Mesenchymal stem cell (in vitro differentiated cells and primary cell): Measurements from ENCODE around the gene JPH3.

Experiments
- DNase-seq: peaks from one replicate; pipeline ENCODE4 v3.0.0-alpha.2; 2013
- H2AFZ ChIP-seq: one replicate; pipeline ENCODE4 v1.6.1; 2013; ENCODE audit warnings: low read depth, mild to moderate bottlenecking, control low read depth, inconsistent platforms, low read length, moderate library complexity
- H2AK5ac ChIP-seq: 2 replicates; pipeline ENCODE4 v1.6.1; 2013; ENCODE audit warnings: low read length, moderate library complexity, mild to moderate bottlenecking, inconsistent platforms; ENCODE audit not compliant: severe bottlenecking
- H2BK120ac ChIP-seq: one replicate; pipeline ENCODE4 v1.6.1; 2013; ENCODE audit warnings: low read depth, mild to moderate bottlenecking, inconsistent platforms, low read length, moderate library complexity
- H2BK12ac ChIP-seq, 2 experiments: one replicate each; pipeline ENCODE4 v1.6.1; 2013; ENCODE audit warnings: inconsistent platforms in 2 of 2, low read length in 2 of 2, mild to moderate bottlenecking in 2 of 2, moderate library complexity in 2 of 2, control low read depth in 1 of 2
- H2BK15ac ChIP-seq: one replicate; pipeline ENCODE4 v1.6.1; 2013; ENCODE audit warnings: mild to moderate bottlenecking, low read depth, inconsistent platforms; ENCODE audit not compliant: poor library complexity, severe bottlenecking
- H2BK5ac ChIP-seq: 2 replicates; pipeline ENCODE4 v1.6.1; 2013; ENCODE audit warnings: low read depth, mild to moderate bottlenecking, low read length, control low read depth, inconsistent platforms; ENCODE audit not compliant: poor library complexity, severe bottlenecking
- H3K14ac ChIP-seq, 2 experiments: one replicate each; pipeline ENCODE4 v1.6.1; 2013; ENCODE audit warnings: inconsistent platforms in 2 of 2, low read length in 2 of 2, control low read depth in 1 of 2, mild to moderate bottlenecking in 1 of 2, moderate library complexity in 1 of 2
- H3K18ac ChIP-seq, 2 experiments: one replicate each; pipeline ENCODE4 v1.6.1; 2013; ENCODE audit warnings: inconsistent platforms in 2 of 2, low read length in 2 of 2, control low read depth in 1 of 2, low read depth in 1 of 2, mild to moderate bottlenecking in 1 of 2
- H3K23ac ChIP-seq, 2 experiments: one replicate each; pipeline ENCODE4 v1.6.1; 2013; ENCODE audit warnings: inconsistent platforms in 2 of 2, low read length in 2 of 2, mild to moderate bottlenecking in 2 of 2, moderate library complexity in 2 of 2, control low read depth in 1 of 2
- H3K27ac ChIP-seq: 2 replicates; pipeline ENCODE4 v1.5.1; 2013; ENCODE audit warnings: mild to moderate bottlenecking, moderate library complexity, low read length, control low read depth, inconsistent platforms; ENCODE audit not compliant: poor library complexity, severe bottlenecking
- H3K27me3 ChIP-seq, 2 experiments: 2 replicates each; pipeline versions ENCODE4 v1.6.1 to v1.7.0; 2013; ENCODE audit warnings: low read length in 2 of 2, mild to moderate bottlenecking in 2 of 2, moderate library complexity in 2 of 2, control low read depth in 1 of 2, inconsistent platforms in 1 of 2; ENCODE audit not compliant: control insufficient read depth in 1 of 2, insufficient read depth in 1 of 2
- H3K36me3 ChIP-seq, 2 experiments: 2 replicates each; pipeline versions ENCODE4 v1.6.1 to v1.7.0; 2013; ENCODE audit warnings: low read length in 2 of 2, control low read depth in 1 of 2, inconsistent platforms in 1 of 2, low read depth in 1 of 2, mild to moderate bottlenecking in 1 of 2; ENCODE audit not compliant: insufficient read depth in 2 of 2, control insufficient read depth in 1 of 2
- H3K4ac ChIP-seq, 2 experiments: one replicate each; pipeline ENCODE4 v1.6.1; 2013; ENCODE audit warnings: inconsistent platforms in 2 of 2, low read length in 2 of 2, mild to moderate bottlenecking in 2 of 2, moderate library complexity in 2 of 2, control low read depth in 1 of 2, low read depth in 1 of 2
- H3K4me1 ChIP-seq: 2 replicates; pipeline ENCODE4 v1.6.1; 2013; ENCODE audit warnings: low read depth, low read length, control low read depth; ENCODE audit not compliant: control insufficient read depth, insufficient read depth
- H3K4me2 ChIP-seq: 2 replicates; pipeline ENCODE4 v1.6.1; 2013; ENCODE audit warnings: low read length, mild to moderate bottlenecking, inconsistent platforms; ENCODE audit not compliant: poor library complexity, severe bottlenecking
- H3K4me3 ChIP-seq, 2 experiments: 2 replicates each; pipeline versions ENCODE4 v1.5.1 to v1.7.0; 2013; ENCODE audit warnings: low read length in 2 of 2, mild to moderate bottlenecking in 2 of 2, control low read depth in 1 of 2, low read depth in 1 of 2; ENCODE audit not compliant: insufficient read depth in 1 of 2
- H3K79me1 ChIP-seq: replicated peaks from 2 replicates; pipeline ENCODE4 v1.6.1; 2013; ENCODE audit warnings: mild to moderate bottlenecking, control low read depth, low read length, inconsistent platforms; ENCODE audit not compliant: poor library complexity, severe bottlenecking
- H3K9ac ChIP-seq: 2 replicates; pipeline ENCODE4 v1.7.0; 2013; ENCODE audit warnings: mild to moderate bottlenecking, low read length, moderate library complexity
- H3K9me3 ChIP-seq: 2 replicates; pipeline ENCODE4 v1.7.0; 2013; ENCODE audit warnings: mild to moderate bottlenecking, low read length; ENCODE audit not compliant: control insufficient read depth
- H4K8ac ChIP-seq: one replicate; pipeline ENCODE4 v1.6.1; 2013; ENCODE audit warnings: inconsistent platforms, mild to moderate bottlenecking, low read length, moderate library complexity
- H4K91ac ChIP-seq: one replicate; pipeline ENCODE4 v1.6.1; 2013; ENCODE audit warnings: mild to moderate bottlenecking, low read length, inconsistent platforms
- WGBS: methylation state at CpG from one replicate; pipeline ENCODE4 v1.1.7; 2013; ENCODE audit warnings: mixed read lengths; 5-methylcytosine and 5-hydroxymethylcytosine counted together

JPH3 gene

GRCh38 chr16:87581857-87582215, 20.5 kb upstream of the JPH3 start:
- 56% methylated on average over 3 of the region's 7 CpGs for WGBS

GRCh38 chr16:87582216-87582965, 19.9 kb upstream of the JPH3 start:
- Histone ChIP-seq H3K14ac (peak overlapping the region in 1 of 2 experiments; percentile 99), H2BK12ac (peak overlapping the region; percentile 76 to 100), H2BK15ac (peak overlapping the region; percentile 99), H3K9ac (peak overlapping the region; percentile 88), H3K4me2 (peak overlapping the region; percentile 36), H3K4me1 (peaks cover 21% of the 10 kb centered on the region), H3K27ac (peak overlapping the region; percentile 86), H2BK120ac (peak overlapping the region; percentile 81), H3K36me3 (no peaks in the 10 kb centered on the region), H3K4me3 (peak overlapping the region in 1 of 2 experiments; percentile 48), H2BK5ac (peak overlapping the region; percentile 53), H3K4ac (peak overlapping the region; percentile 91 to 93), H2AK5ac (peak overlapping the region; percentile 27), H3K18ac (peak overlapping the region; percentile 92 to 100), H3K79me1 (no peaks in the 10 kb centered on the region), H4K91ac (peak overlapping the region; percentile 98), H3K9me3 (no peaks in the 10 kb centered on the region), H2AFZ (no peak overlapping the region), H3K27me3 (peaks cover 4 to 7% of the 10 kb centered on the region in 2 experiments), H4K8ac (peak overlapping the region; percentile 92), H3K23ac (peak overlapping the region in 1 of 2 experiments; percentile 75)
- WGBS = 56% methylated on average over 33 of the region's 33 CpGs
- peak; percentile 95 for DNase-seq

More at GRCh38 chr16:87581857-87582215, 20.5 kb upstream of the JPH3 start:
- Histone ChIP-seq H3K18ac (peak overlapping the region in 1 of 2 experiments; percentile 92), H3K27ac (peak overlapping the region; percentile 86), H3K4me2 (peak overlapping the region; percentile 36), H4K91ac (no peak overlapping the region), H2AK5ac (no peak overlapping the region), H3K79me1 (no peaks in the 10 kb centered on the region), H3K9me3 (no peaks in the 10 kb centered on the region), H3K27me3 (peaks cover 3 to 5% of the 10 kb centered on the region in 2 experiments), H2BK120ac (peak overlapping the region; percentile 81), H2BK5ac (no peak overlapping the region), H3K4me3 (peak overlapping the region in 1 of 2 experiments; percentile 48), H3K23ac (no peak overlapping the region), H2AFZ (no peak overlapping the region), H4K8ac (no peak overlapping the region), H3K14ac (no peak overlapping the region), H3K9ac (peak overlapping the region; percentile 88), H2BK15ac (no peak overlapping the region), H3K4ac (peak overlapping the region in 1 of 2 experiments; percentile 93), H3K36me3 (no peaks in the 10 kb centered on the region), H2BK12ac (no peak overlapping the region), H3K4me1 (peaks cover 21% of the 10 kb centered on the region)
- peak; percentile 99 for DNase-seq

GRCh38 chr16:87582966-87583325, 19.4 kb upstream of the JPH3 start:
- H2BK12ac ChIP-seq = peak overlapping the region; percentile 76 to 100
- H2AK5ac ChIP-seq = peak overlapping the region; percentile 11
- 43% methylated on average over 1 of the region's 2 CpGs for WGBS
- H3K4me1 ChIP-seq = peaks cover 21% of the 10 kb centered on the region
- H2BK5ac ChIP-seq = no peak overlapping the region
- no peak overlapping the region for H3K4me2 ChIP-seq
- peak overlapping the region; percentile 99 for H2BK15ac ChIP-seq
- no peaks in the 10 kb centered on the region for H3K9me3 ChIP-seq
- H3K27ac ChIP-seq = peak overlapping the region; percentile 86
- H3K79me1 ChIP-seq = no peaks in the 10 kb centered on the region
- no peak overlapping the region for H2AFZ ChIP-seq
- H3K4ac ChIP-seq = peak overlapping the region; percentile 91 to 93
- peaks cover 5 to 12% of the 10 kb centered on the region in 2 experiments for H3K27me3 ChIP-seq
- H3K14ac ChIP-seq = peak overlapping the region in 1 of 2 experiments; percentile 99
- peak overlapping the region; percentile 88 for H3K9ac ChIP-seq
- peak overlapping the region in 1 of 2 experiments; percentile 75 for H3K23ac ChIP-seq
- H4K8ac ChIP-seq = peak overlapping the region; percentile 92
- H3K18ac ChIP-seq = peak overlapping the region; percentile 92 to 100
- no peaks in the 10 kb centered on the region for H3K36me3 ChIP-seq
- peak overlapping the region; percentile 98 for H4K91ac ChIP-seq
- peak overlapping the region; percentile 81 for H2BK120ac ChIP-seq
- peak; percentile 6 for DNase-seq
- peak overlapping the region in 1 of 2 experiments; percentile 48 for H3K4me3 ChIP-seq

- WGBS = 74% methylated on average over 23 of the region's 23 CpGs
- peak overlapping the region; percentile 88 to 93 for H2BK12ac ChIP-seq
- peak; percentile 71 for DNase-seq
- H3K79me1 ChIP-seq = no peaks in the 10 kb centered on the region
- peak overlapping the region; percentile 26 for H2BK15ac ChIP-seq
- H3K23ac ChIP-seq = no peak overlapping the region
- H2BK5ac ChIP-seq = no peak overlapping the region
- no peak overlapping the region for H3K4me2 ChIP-seq
- H2AK5ac ChIP-seq = no peak overlapping the region
- peak overlapping the region; percentile 23 to 88 for H3K18ac ChIP-seq
- H4K91ac ChIP-seq = peak overlapping the region; percentile 90
- peak overlapping the region; percentile 88 for H3K9ac ChIP-seq
- H4K8ac ChIP-seq = peak overlapping the region; percentile 76
- H3K4me1 ChIP-seq = peaks cover 21% of the 10 kb centered on the region
- H3K9me3 ChIP-seq = no peaks in the 10 kb centered on the region
- H3K4me3 ChIP-seq = peak overlapping the region in 1 of 2 experiments; percentile 48
- H3K27me3 ChIP-seq = peaks cover 5 to 14% of the 10 kb centered on the region in 2 experiments
- H2BK120ac ChIP-seq = peak overlapping the region; percentile 1
- H3K14ac ChIP-seq = peak overlapping the region in 1 of 2 experiments; percentile 61
- H3K4ac ChIP-seq = peak overlapping the region in 1 of 2 experiments; percentile 77
- no peak overlapping the region for H3K27ac ChIP-seq
- no peaks in the 10 kb centered on the region for H3K36me3 ChIP-seq
- H2AFZ ChIP-seq = no peak overlapping the region
These were observed 18.7 kb upstream of the JPH3 start for GRCh38 chr16:87583453-87584131.
